IPS-18c (cell line): ENCODE data around the gene UNC79.

ENCODE experiments used
- H3K4me3 ChIP-seq: 2 replicates; pipeline ENCODE4 v1.7.0; 2013; ENCODE audit warnings: low read depth, mild to moderate bottlenecking, low read length, moderate library complexity; ENCODE audit not compliant: insufficient read depth
- H3K9me3 ChIP-seq: one replicate; pipeline ENCODE4 v1.6.1; 2013; ENCODE audit warnings: mild to moderate bottlenecking, low read length, moderate library complexity; ENCODE audit not compliant: control insufficient read depth, insufficient read depth

UNC79 gene

GRCh38 chr14:93533437-93533836, 102.7 kb downstream of the UNC79 start:
- Histone ChIP-seq H3K4me3 (no peak overlapping the region), H3K9me3 (no peaks in the 10 kb centered on the region)

- Histone ChIP-seq H3K9me3 (no peaks in the 10 kb centered on the region), H3K4me3 (no peak overlapping the region)
These were observed 103.1 kb downstream of the UNC79 start for GRCh38 chr14:93533842-93534241.

- no peak overlapping the region for H3K4me3 ChIP-seq
These were observed 104.8 kb downstream of the UNC79 start for GRCh38 chr14:93535537-93535936.

GRCh38 chr14:93536945-93537344, 106.2 kb downstream of the UNC79 start:
- Histone ChIP-seq H3K4me3 (no peak overlapping the region), H3K9me3 (no peaks in the 10 kb centered on the region)

More at GRCh38 chr14:93535537-93535936, 104.8 kb downstream of the UNC79 start:
- no peaks in the 10 kb centered on the region for H3K9me3 ChIP-seq

- H3K4me3 ChIP-seq, result no peak overlapping the region
- no peaks in the 10 kb centered on the region for H3K9me3 ChIP-seq
These were observed 107.2 kb downstream of the UNC79 start for GRCh38 chr14:93537951-93538350.

- no peak overlapping the region for H3K4me3 ChIP-seq
- no peaks in the 10 kb centered on the region for H3K9me3 ChIP-seq
These were observed 107.7 kb downstream of the UNC79 start for GRCh38 chr14:93538413-93538812.

- no peak overlapping the region for H3K4me3 ChIP-seq
These were observed 109.5 kb downstream of the UNC79 start for GRCh38 chr14:93540235-93540634.

GRCh38 chr14:93543766-93544165, 113.0 kb downstream of the UNC79 start:
- H3K4me3 ChIP-seq, result no peak overlapping the region
- no peaks in the 10 kb centered on the region for H3K9me3 ChIP-seq

More at GRCh38 chr14:93540235-93540634, 109.5 kb downstream of the UNC79 start:
- H3K9me3 ChIP-seq, result no peaks in the 10 kb centered on the region

- Histone ChIP-seq H3K9me3 (no peaks in the 10 kb centered on the region), H3K4me3 (no peak overlapping the region)
These were observed 113.5 kb downstream of the UNC79 start for GRCh38 chr14:93544212-93544611.

GRCh38 chr14:93546642-93547041, 115.9 kb downstream of the UNC79 start:
- H3K9me3 ChIP-seq, result no peaks in the 10 kb centered on the region
- H3K4me3 ChIP-seq, result no peak overlapping the region

- H3K4me3 ChIP-seq, result no peak overlapping the region
These were observed 117.5 kb downstream of the UNC79 start for GRCh38 chr14:93548102-93548843.

GRCh38 chr14:93549595-93549994, 118.9 kb downstream of the UNC79 start:
- Histone ChIP-seq H3K9me3 (peaks cover 4% of the 10 kb centered on the region), H3K4me3 (no peak overlapping the region)

More at GRCh38 chr14:93548102-93548843, 117.5 kb downstream of the UNC79 start:
- H3K9me3 ChIP-seq, result no peaks in the 10 kb centered on the region

GRCh38 chr14:93564918-93565317, 134.2 kb downstream of the UNC79 start:
- H3K4me3 ChIP-seq, result no peak overlapping the region
- peaks cover 2% of the 10 kb centered on the region for H3K9me3 ChIP-seq

- Histone ChIP-seq H3K4me3 (no peak overlapping the region), H3K9me3 (peaks cover 2% of the 10 kb centered on the region)
These were observed 135.4 kb downstream of the UNC79 start for GRCh38 chr14:93566065-93566693.

- Histone ChIP-seq H3K4me3 (no peak overlapping the region), H3K9me3 (no peaks in the 10 kb centered on the region)
These were observed 140.5 kb downstream of the UNC79 start for GRCh38 chr14:93571275-93571674.

- Histone ChIP-seq H3K9me3 (no peaks in the 10 kb centered on the region), H3K4me3 (no peak overlapping the region)
These were observed 148.4 kb downstream of the UNC79 start for GRCh38 chr14:93579178-93579577.

- Histone ChIP-seq H3K4me3 (no peak overlapping the region), H3K9me3 (no peaks in the 10 kb centered on the region)
These were observed 151.8 kb downstream of the UNC79 start for GRCh38 chr14:93582516-93582915.

GRCh38 chr14:93587330-93587729, 156.6 kb downstream of the UNC79 start:
- Histone ChIP-seq H3K9me3 (peaks cover 2% of the 10 kb centered on the region), H3K4me3 (no peak overlapping the region)
